ENCODE measurements around the gene DNAH2. TPM values are rescaled to one million over a fixed set of nuclear protein-coding genes. Genes with fewer than 3 reads are reported as not detected.

DNAH2 gene
- total and polyA plus RNA-seq, 3 donors from 2014 or later: 11.7 to 24.9 (median 22.7) TPM

DNA sequence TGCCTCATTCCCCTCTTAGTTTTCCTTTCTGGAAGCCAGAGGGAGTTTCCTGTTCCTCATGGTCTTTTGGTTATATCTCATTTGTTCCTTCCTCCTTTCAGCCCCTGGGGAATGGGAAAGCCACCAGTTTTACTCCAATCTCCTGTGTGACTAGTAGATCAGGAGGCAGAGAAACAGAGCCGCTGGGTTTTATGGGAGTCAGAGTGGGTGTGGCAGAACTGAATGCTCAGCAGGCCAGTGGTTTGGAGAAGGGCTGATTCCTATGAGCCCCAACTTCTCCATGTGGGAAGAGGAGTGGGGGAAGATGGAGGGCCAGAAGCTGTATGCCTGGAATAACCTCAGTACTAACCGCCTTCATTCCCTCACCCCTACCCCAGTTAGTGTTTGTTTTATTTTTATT lies 4.1 kb downstream of the DNAH2 start:
- intact Hi-C loops (cut with DNase I; ENCODE audit: low total_unique reads): no loop called here
- Histone ChIP-seq H3K9me3 (no peaks in the 10 kb centered on the region), H3K27ac (no peak overlapping the region), H3K27me3 (no peaks in the 10 kb centered on the region), H3K36me3 (ENCODE audit: low read depth, missing control alignments) (no peaks in the 10 kb centered on the region), H3K4me1 (peaks cover 9% of the 10 kb centered on the region), H3K4me3 (no peak overlapping the region)
- DNase-seq: no peak
- 68 to 85% methylated on average over 2 of the region's 2 CpGs for WGBS, 2 donors
- TF ChIP-seq, protein P1, sequence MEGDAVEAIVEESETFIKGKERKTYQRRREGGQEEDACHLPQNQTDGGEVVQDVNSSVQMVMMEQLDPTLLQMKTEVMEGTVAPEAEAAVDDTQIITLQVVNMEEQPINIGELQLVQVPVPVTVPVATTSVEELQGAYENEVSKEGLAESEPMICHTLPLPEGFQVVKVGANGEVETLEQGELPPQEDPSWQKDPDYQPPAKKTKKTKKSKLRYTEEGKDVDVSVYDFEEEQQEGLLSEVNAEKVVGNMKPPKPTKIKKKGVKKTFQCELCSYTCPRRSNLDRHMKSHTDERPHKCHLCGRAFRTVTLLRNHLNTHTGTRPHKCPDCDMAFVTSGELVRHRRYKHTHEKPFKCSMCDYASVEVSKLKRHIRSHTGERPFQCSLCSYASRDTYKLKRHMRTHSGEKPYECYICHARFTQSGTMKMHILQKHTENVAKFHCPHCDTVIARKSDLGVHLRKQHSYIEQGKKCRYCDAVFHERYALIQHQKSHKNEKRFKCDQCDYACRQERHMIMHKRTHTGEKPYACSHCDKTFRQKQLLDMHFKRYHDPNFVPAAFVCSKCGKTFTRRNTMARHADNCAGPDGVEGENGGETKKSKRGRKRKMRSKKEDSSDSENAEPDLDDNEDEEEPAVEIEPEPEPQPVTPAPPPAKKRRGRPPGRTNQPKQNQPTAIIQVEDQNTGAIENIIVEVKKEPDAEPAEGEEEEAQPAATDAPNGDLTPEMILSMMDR (IDR thresholded peaks at IDR 0.05): no peak
- no peak for TF ChIP-seq POLR2A (IDR thresholded peaks at IDR 0.05)

DNA sequence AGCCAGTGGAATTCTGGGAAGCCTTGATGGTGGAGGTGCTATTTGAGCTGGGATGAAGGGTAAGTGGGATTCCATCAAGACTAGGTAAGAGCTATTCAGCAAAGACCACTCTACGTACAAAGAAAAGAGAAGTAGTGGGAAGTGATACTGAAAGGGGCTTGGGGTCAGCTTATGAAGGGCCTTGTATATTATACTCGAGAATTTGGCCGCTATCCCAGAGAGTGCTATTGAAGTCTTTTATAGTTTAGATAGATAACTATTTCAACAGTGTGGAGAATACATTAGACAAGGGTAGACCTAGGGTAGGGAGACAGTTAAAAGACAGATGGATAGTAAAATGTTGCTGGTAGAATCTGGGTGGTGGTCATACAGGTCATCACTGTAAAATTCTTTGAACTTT lies 10.3 kb downstream of the DNAH2 start:
- Histone ChIP-seq H3K27me3 (no peaks in the 10 kb centered on the region), H3K4me1 (no peaks in the 10 kb centered on the region), H3K4me3 (no peak overlapping the region), H3K9me3 (no peaks in the 10 kb centered on the region), H3K36me3 (ENCODE audit: low read depth, missing control alignments) (no peaks in the 10 kb centered on the region), H3K27ac (no peak overlapping the region)
- 76 to 81% methylated on average over 3 of the region's 3 CpGs for WGBS, 2 donors
- DNase-seq: no peak
- TF ChIP-seq, protein P1 (IDR thresholded peaks at IDR 0.05): no peak
- TF ChIP-seq POLR2A (IDR thresholded peaks at IDR 0.05): no peak
- intact Hi-C loops (cut with DNase I; ENCODE audit: low total_unique reads): no loop called here

DNA sequence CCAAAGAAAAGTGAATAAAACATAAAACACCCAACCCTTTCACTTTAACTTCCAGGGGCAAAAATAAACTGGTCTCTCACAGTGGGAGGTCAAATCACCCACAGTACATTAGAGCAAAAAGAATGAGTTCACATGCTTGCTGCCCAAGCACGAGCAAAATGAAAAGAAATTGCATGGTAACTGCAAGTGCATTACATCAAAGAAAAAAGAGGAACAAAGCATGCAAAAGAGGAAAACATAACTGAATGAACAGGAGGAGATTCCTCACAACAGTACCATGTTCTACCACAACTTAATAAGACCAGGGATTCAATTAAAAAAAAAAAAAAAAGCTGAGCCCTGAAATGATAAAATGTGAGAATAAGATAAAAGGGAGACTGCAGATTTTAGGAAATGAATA lies 12.3 kb downstream of the DNAH2 start:
- no peaks in the 10 kb centered on the region for H3K4me1 ChIP-seq
- DNase-seq: no peak
- no peaks in the 10 kb centered on the region for H3K9me3 ChIP-seq
- no peak overlapping the region for H3K27ac ChIP-seq
- H3K27me3 ChIP-seq: no peaks in the 10 kb centered on the region
- intact Hi-C loops (cut with DNase I; ENCODE audit: low total_unique reads): no loop called here
- no peaks in the 10 kb centered on the region for H3K36me3 ChIP-seq (ENCODE audit: low read depth, missing control alignments)
- TF ChIP-seq, protein P1 (IDR thresholded peaks at IDR 0.05): no peak
- no peak for TF ChIP-seq POLR2A (IDR thresholded peaks at IDR 0.05)
- H3K4me3 ChIP-seq: no peak overlapping the region
- 65 to 73% methylated on average over 1 of the region's 1 CpG for WGBS, 2 donors

DNA sequence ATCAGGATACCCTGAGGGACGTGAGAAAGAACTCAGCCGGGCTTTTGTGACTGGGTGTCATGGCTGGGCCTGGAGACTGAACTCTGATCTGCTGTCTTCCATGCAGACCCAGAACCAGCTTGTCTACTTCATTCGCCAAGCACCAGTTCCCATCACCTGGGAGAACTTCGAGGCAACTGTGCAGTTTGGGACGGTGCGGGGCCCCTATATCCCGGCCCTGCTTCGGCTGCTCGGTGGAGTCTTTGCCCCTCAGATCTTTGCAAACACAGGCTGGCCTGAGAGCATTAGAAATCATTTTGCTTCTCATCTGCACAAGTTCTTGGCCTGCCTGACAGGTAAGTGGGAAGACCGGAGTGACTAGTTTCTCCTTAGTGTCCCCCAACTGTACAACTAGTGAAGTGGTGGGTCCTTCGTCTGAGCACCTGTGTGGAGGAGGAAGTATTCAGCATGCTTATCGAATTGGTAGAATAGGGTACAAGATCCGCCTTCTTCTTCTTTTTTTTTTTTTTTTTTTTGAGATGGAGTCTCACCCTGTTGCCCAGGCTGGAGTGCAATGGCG lies 15.5 kb downstream of the DNAH2 start:
- intact Hi-C loops (cut with DNase I; ENCODE audit: low total_unique reads): no loop called here
- Histone ChIP-seq H3K27me3 (no peaks in the 10 kb centered on the region), H3K36me3 (ENCODE audit: low read depth, missing control alignments) (no peaks in the 10 kb centered on the region), H3K4me1 (no peaks in the 10 kb centered on the region), H3K27ac (no peak overlapping the region), H3K4me3 (no peak overlapping the region), H3K9me3 (no peaks in the 10 kb centered on the region)
- TF ChIP-seq POLR2A (IDR thresholded peaks at IDR 0.05): no peak
- TF ChIP-seq, protein P1 (IDR thresholded peaks at IDR 0.05): no peak
- DNase-seq: no peak
- 91 to 93% methylated on average over 14 of the region's 14 CpGs for WGBS, 2 donors

DNA sequence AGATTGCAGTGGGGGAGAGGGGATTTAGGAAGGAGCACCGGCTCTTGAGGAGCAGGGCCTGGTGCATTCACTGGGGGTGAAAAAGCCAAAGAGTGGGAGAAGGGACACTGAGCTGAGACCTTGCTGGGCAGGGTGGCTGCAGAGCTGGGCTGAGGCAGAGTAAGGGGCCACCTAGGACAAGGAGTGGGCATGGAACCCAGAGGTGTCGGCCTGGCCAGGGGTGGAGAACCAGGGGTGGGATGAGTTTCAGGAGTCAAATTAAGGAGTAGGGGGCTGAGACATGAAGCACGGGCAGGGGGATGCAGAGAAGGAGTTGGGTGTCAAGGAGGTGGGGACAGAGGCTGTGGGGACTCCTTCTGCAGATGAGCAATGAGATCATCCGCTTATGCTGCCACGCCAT lies 20.1 kb downstream of the DNAH2 start:
- WGBS, 2 donors: 91 to 93% methylated on average over 5 of the region's 5 CpGs

More for the DNA sequence above, 20.1 kb downstream of the DNAH2 start:
- TF ChIP-seq, protein P1 (IDR thresholded peaks at IDR 0.05): no peak
- TF ChIP-seq POLR2A (IDR thresholded peaks at IDR 0.05): no peak
- no peaks in the 10 kb centered on the region for H3K9me3 ChIP-seq
- H3K36me3 ChIP-seq (ENCODE audit: low read depth, missing control alignments): no peaks in the 10 kb centered on the region
- no peak overlapping the region for H3K27ac ChIP-seq
- no peaks in the 10 kb centered on the region for H3K27me3 ChIP-seq
- no peaks in the 10 kb centered on the region for H3K4me1 ChIP-seq
- DNase-seq: no peak
- H3K4me3 ChIP-seq: no peak overlapping the region
- intact Hi-C loops (cut with DNase I; ENCODE audit: low total_unique reads): no loop called here

Measured in testis (tissue), 3 donors.